A549 (cell line): ENCODE data around the gene NKIRAS2. TPM values are rescaled to one million over a fixed set of nuclear protein-coding genes. Genes with fewer than 3 reads are reported as not detected.

Source experiments
- ATAC-seq, 2 experiments: fragments of 200-7000 bp in 1 of 2; fragments of >200 bp in 1 of 2; cut with Nextera tagmentation in 1 of 2; cut with Tn5 transposase in 1 of 2; 3 replicates each; pipeline versions ENCODE4 v1.8.0 to v1.9.1; 2018 to 2020; ENCODE audit warnings: mild to moderate bottlenecking in 1 of 2, moderate library complexity in 1 of 2
- CTCF ChIA-PET: fragments of 300-600 bp; sonication (Branson Sonifier 250); formaldehyde crosslinking; extraction: SDS; loops from one replicate; lab custom pipeline; 2021; ENCODE audit warnings: antibody characterized with exemption, inconsistent platforms; lab: Yijun Ruan, JAX
- POLR2A ChIA-PET: fragments of 350-600 bp; formaldehyde crosslinking; extraction: SDS; loops from one replicate; lab custom pipeline; 2021; ENCODE audit warnings: antibody characterized with exemption, inconsistent platforms; lab: Yijun Ruan, JAX
- DNase-seq, 2 experiments: peaks; one replicate each; pipeline versions ENCODE4 v3.0.0 to v3.0.0-alpha.2; 2011 to 2016; ENCODE audit warnings: low read depth in 1 of 2, low spot score in 1 of 2
- FAIRE-seq: peaks from 2 replicates; lab custom pipeline; 2011; peaks lifted over from hg19 to GRCh38; lab: Jason Lieb, UNC
- H3K27ac ChIP-seq, 2 experiments: fragments of >200 bp; sonication (Bioruptor Twin); formaldehyde crosslinking; 3 replicates each; pipeline ENCODE4 v1.5.1; 2016 to 2017
- H3K4me1 ChIP-seq: fragments of >200 bp; sonication (Bioruptor Twin); formaldehyde crosslinking; 3 replicates; pipeline ENCODE4 v1.6.1; 2016
- H3K4me2 ChIP-seq: fragments of >200 bp; sonication (Bioruptor Twin); formaldehyde crosslinking; 3 replicates; pipeline ENCODE4 v1.6.1; 2016
- H3K4me3 ChIP-seq: fragments of >200 bp; sonication (Bioruptor Twin); formaldehyde crosslinking; 3 replicates; pipeline ENCODE4 v1.5.1; 2016
- H3K9me3 ChIP-seq: fragments of >200 bp; sonication (Bioruptor Twin); formaldehyde crosslinking; 3 replicates; pipeline ENCODE4 v1.6.1; 2016
- BCL3 ChIP-seq: fragments of >200 bp; sonication (Bioruptor Twin); formaldehyde crosslinking; IDR thresholded peaks from 3 replicates; pipeline ENCODE4 v1.6.1; 2016
- CBX8 ChIP-seq: fragments of 200-600 bp; sonication (generic); IDR thresholded peaks from 2 replicates; pipeline ENCODE4 v1.6.1; 2016
- CEBPB ChIP-seq, 2 experiments: fragments of >200 bp in 1 of 2; sonication (Bioruptor Twin) in 1 of 2; formaldehyde crosslinking in 1 of 2; IDR thresholded peaks; 2 replicates each; pipeline ENCODE4 v1.6.1; 2012 to 2016
- CHD2 ChIP-seq: fragments of 150-350 bp; IDR thresholded peaks from 2 replicates; pipeline ENCODE4 v1.6.1; 2014; ENCODE audit warnings: low read length; ENCODE audit not compliant: partially characterized antibody
- EHF ChIP-seq: fragments of 250-450 bp; sonication (Bioruptor Pico); IDR thresholded peaks from 2 replicates; pipeline ENCODE4 v1.5.0; 2020; ENCODE audit warnings: mild to moderate bottlenecking
- FOSL2 ChIP-seq, 2 experiments: fragments of 450-650 bp in 1 of 2; fragments of >200 bp in 1 of 2; sonication (Bioruptor Twin) in 1 of 2; formaldehyde crosslinking; IDR thresholded peaks; 2 replicates each; pipeline versions ENCODE4 v1.5.0 to v1.6.1; 2016 to 2020; ENCODE audit warnings: mild to moderate bottlenecking in 1 of 2, moderate library complexity in 1 of 2
- FOXS1 ChIP-seq: fragments of 250-450 bp; sonication (Bioruptor Pico); IDR thresholded peaks from 2 replicates; pipeline ENCODE4 v1.5.0; 2020; ENCODE audit warnings: mild to moderate bottlenecking, moderate library complexity
- GATA3 ChIP-seq: IDR thresholded peaks from 2 replicates; pipeline ENCODE4 v1.6.1; 2012; ENCODE audit warnings: borderline replicate concordance
- HDAC2 ChIP-seq: fragments of 200-600 bp; sonication (generic); IDR thresholded peaks from 2 replicates; pipeline ENCODE4 v1.6.1; 2016
- HES2 ChIP-seq: fragments of >200 bp; sonication (Bioruptor Twin); formaldehyde crosslinking; IDR thresholded peaks from 2 replicates; pipeline ENCODE4 v1.6.1; 2016
- HMGXB4 ChIP-seq: fragments of 250-450 bp; sonication (Bioruptor Pico); IDR thresholded peaks from 2 replicates; pipeline ENCODE4 v1.5.0; 2021; ENCODE audit warnings: mild to moderate bottlenecking, moderate library complexity, borderline replicate concordance
- HOXB13 ChIP-seq: fragments of 250-450 bp; sonication (Bioruptor Pico); IDR thresholded peaks from 2 replicates; pipeline ENCODE4 v1.5.0; 2020; ENCODE audit warnings: low read depth, mild to moderate bottlenecking, moderate library complexity
- HOXB5 ChIP-seq: fragments of 250-450 bp; sonication (Bioruptor Pico); IDR thresholded peaks from 2 replicates; pipeline ENCODE4 v1.5.0; 2020; ENCODE audit warnings: mild to moderate bottlenecking, moderate library complexity
- JUN ChIP-seq, 2 experiments: fragments of >200 bp; sonication (Bioruptor Twin); formaldehyde crosslinking; IDR thresholded peaks; 2 replicates in 1 of 2; 3 replicates in 1 of 2; pipeline ENCODE4 v1.6.1; 2016 to 2017
- MAFK ChIP-seq: fragments of 450-650 bp; IDR thresholded peaks from 2 replicates; pipeline ENCODE4 v1.6.1; 2014; ENCODE audit not compliant: partially characterized antibody
- MAX ChIP-seq: IDR thresholded peaks from 2 replicates; pipeline ENCODE4 v1.6.1; 2012
- NR3C1 ChIP-seq: fragments of >200 bp; sonication (Bioruptor Twin); formaldehyde crosslinking; IDR thresholded peaks from 3 replicates; pipeline ENCODE4 v1.6.1; 2017
- PHF8 ChIP-seq: fragments of 200-600 bp; sonication (generic); IDR thresholded peaks from 2 replicates; pipeline ENCODE4 v1.6.1; 2016; ENCODE audit warnings: low read depth, mild to moderate bottlenecking, antibody characterized with exemption, moderate library complexity, borderline replicate concordance
- POLR2AphosphoS2 ChIP-seq: conservative IDR thresholded peaks from 2 replicates; pipeline ENCODE4 v1.6.1; 2012; ENCODE audit warnings: low read length, improper control_type of control experiment, inconsistent platforms
- RAD21 ChIP-seq, 2 experiments: fragments of >200 bp in 1 of 2; sonication (Bioruptor Twin) in 1 of 2; formaldehyde crosslinking in 1 of 2; IDR thresholded peaks in 1 of 2; conservative IDR thresholded peaks in 1 of 2; 2 replicates in 1 of 2; 3 replicates in 1 of 2; pipeline ENCODE4 v1.6.1; 2012 to 2018; ENCODE audit warnings: inconsistent platforms in 1 of 2
- REST ChIP-seq: fragments of 200-600 bp; sonication (generic); IDR thresholded peaks from 2 replicates; pipeline ENCODE4 v1.6.1; 2016; ENCODE audit warnings: antibody characterized with exemption, mild to moderate bottlenecking, moderate library complexity
- RNF2 ChIP-seq: fragments of 200-600 bp; sonication (generic); IDR thresholded peaks from 2 replicates; pipeline ENCODE4 v1.6.1; 2016; ENCODE audit warnings: low read depth, mild to moderate bottlenecking, antibody characterized with exemption, moderate library complexity, borderline replicate concordance
- SREBF2 ChIP-seq: fragments of 450-650 bp; IDR thresholded peaks from 2 replicates; pipeline ENCODE4 v1.6.1; 2014; ENCODE audit warnings: mild to moderate bottlenecking, moderate library complexity
- ZC3H11A ChIP-seq: fragments of 450-650 bp; IDR thresholded peaks from 2 replicates; pipeline ENCODE4 v1.6.1; 2014; ENCODE audit warnings: antibody characterized with exemption, mild to moderate bottlenecking
- ZNF302 ChIP-seq: fragments of 250-450 bp; sonication (Bioruptor Pico); IDR thresholded peaks from 2 replicates; pipeline ENCODE4 v1.9.0; 2021; ENCODE audit warnings: inconsistent platforms, mild to moderate bottlenecking, moderate library complexity
- whole genome bisulfite sequencing: methylation state at CpG from one replicate; pipeline ENCODE4 v1.1.6; 2017; ENCODE audit errors: missing lambda C conversion rate; 5-methylcytosine and 5-hydroxymethylcytosine counted together
- polyA plus RNA-seq, 4 experiments: library from polyadenylated mRNA; depleted of rRNA in 3 of 4; stranded (reverse); fragments of >200 nt; fragmentation: RNase III in 1 of 4; extraction: RNeasy Plus Mini Kit Qiagen cat#74134 plus additional on column Dnase treatment in 1 of 4; gene quantifications; 2 replicates in 3 of 4; 3 replicates in 1 of 4; pipeline ENCODE4 v1.2.3, GENCODE V29; 2011 to 2017

The NKIRAS2 gene
- polyA plus RNA-seq, 2 of the 4 experiments (the other 2 are of a cell fraction): 48.0 to 52.2 TPM

- TF ChIP-seq PHF8 (no peak), ZNF302 (no peak)
Observed at GRCh38 chr17:42053731-42054500, 34.0 kb downstream of the NKIRAS2 start (continued).

- DNase-seq: no peak
- POLR2A ChIA-PET: interaction anchor here (0.6 kb wide), 1 partner anchor 35 kb away, joined by 3 read pairs; the partner anchor contains the start of gene NKIRAS2
- CTCF ChIA-PET: interaction anchor here (0.8 to 16.9 kb wide), 10 partner anchors 10 to 472 kb away, joined by 3 to 454 read pairs (median 6); partner anchors contain the start of genes DHX58, KAT2A and ZNF385C
- no peaks in the 10 kb centered on the region for H3K9me3 ChIP-seq
- ATAC-seq: no peak
- H3K4me2 ChIP-seq: no peak overlapping the region
- FAIRE-seq: no peak
- WGBS: 44% methylated on average over 3 of the region's 3 CpGs
- H3K4me3 ChIP-seq: no peak overlapping the region
- peaks cover 7% of the 10 kb centered on the region; the same call in 1 of the 3 replicates for H3K4me1 ChIP-seq
- no peak for TF ChIP-seq CBX8
- no peak for TF ChIP-seq RNF2
- no peak for TF ChIP-seq MAX
- no peak for TF ChIP-seq HDAC2
- TF ChIP-seq HMGXB4 (CRISPR knock-in tag): no peak
- no peak for TF ChIP-seq HOXB13 (CRISPR knock-in tag)
- TF ChIP-seq CEBPB (IDR thresholded peaks at IDR 0.05): no peak
- no peak overlapping the region for H3K27ac ChIP-seq
Observed at GRCh38 chr17:42055027-42055426, 35.1 kb downstream of the NKIRAS2 start.

- Histone ChIP-seq H3K4me2 (no peak overlapping the region), H3K4me1 (peaks cover 7% of the 10 kb centered on the region; the same call in 1 of the 3 replicates), H3K4me3 (no peak overlapping the region), H3K27ac (no peak overlapping the region), H3K9me3 (no peaks in the 10 kb centered on the region)
- DNase-seq: no peak
- ChIA-PET CTCF (interaction anchor here (0.8 to 16.9 kb wide), 9 partner anchors 10 to 472 kb away, joined by 3 to 454 read pairs (median 7); partner anchors contain the start of genes DHX58, KAT2A and ZNF385C), POLR2A (no interaction called here)
- no peak for FAIRE-seq
- ATAC-seq: no peak; a peak in 1 of 6 replicates
- TF ChIP-seq EHF (CRISPR knock-in tag): no peak
- TF ChIP-seq CEBPB (IDR thresholded peaks at IDR 0.05): no peak
- TF ChIP-seq CHD2: no peak
- no peak for TF ChIP-seq POLR2AphosphoS2
- TF ChIP-seq GATA3: no peak
- no peak for TF ChIP-seq HOXB5
- TF ChIP-seq RAD21 (conservative IDR thresholded peaks at IDR 0.05 in 1 of 2, IDR thresholded peaks at IDR 0.05 in 1 of 2): no peak
- TF ChIP-seq BCL3: no peak
- no peak for TF ChIP-seq FOXS1 (CRISPR knock-in tag)
- no peak for TF ChIP-seq HMGXB4 (CRISPR knock-in tag)
- no peak for TF ChIP-seq HES2
- TF ChIP-seq SREBF2: no peak
- no peak for TF ChIP-seq REST
- no peak for TF ChIP-seq NR3C1
- TF ChIP-seq RNF2: no peak
- TF ChIP-seq MAFK: no peak
- no peak for TF ChIP-seq JUN (IDR thresholded peaks at IDR 0.05)
- no peak for TF ChIP-seq FOSL2 (IDR thresholded peaks at IDR 0.05)
- TF ChIP-seq FOSL2 (CRISPR knock-in tag; IDR thresholded peaks at IDR 0.05): no peak
- TF ChIP-seq ZC3H11A: no peak
- WGBS: 43% methylated on average over 6 of the region's 6 CpGs
Observed at GRCh38 chr17:42055496-42055895, 35.6 kb downstream of the NKIRAS2 start.
